ENCODE data around the gene TMEM260.

TMEM260 gene

GRCh38 chr14:56579345-56580220 lies at the start of gene TMEM260:
Gene TMEM260, plus strand, starts transcription at chr14:56579798. Its CDS starts 117 bp downstream, at chr14:56579915.
- FAIRE-seq = peak; percentile 96
- DNase-seq (ENCODE audit: insufficient read length, low spot score) = peak; percentile 70

- FAIRE-seq (no peak), DNase-seq (ENCODE audit: insufficient read length, low spot score) (no peak)
Observed at GRCh38 chr14:56532546-56532945, 47.1 kb upstream of the TMEM260 start.

GRCh38 chr14:56534656-56535055 lies 44.9 kb upstream of the TMEM260 start:
- FAIRE-seq = no peak

GRCh38 chr14:56539862-56540261 lies 39.7 kb upstream of the TMEM260 start:
- no peak for DNase-seq (ENCODE audit: insufficient read length, low spot score)
- no peak for FAIRE-seq

More at GRCh38 chr14:56534656-56535055, 44.9 kb upstream of the TMEM260 start:
- DNase-seq (ENCODE audit: insufficient read length, low spot score) = no peak

GRCh38 chr14:56543436-56543835 lies 36.2 kb upstream of the TMEM260 start:
- DNase-seq (ENCODE audit: insufficient read length, low spot score) (no peak), FAIRE-seq (no peak)

GRCh38 chr14:56549721-56550120 lies 29.9 kb upstream of the TMEM260 start:
- DNase-seq (ENCODE audit: insufficient read length, low spot score) (no peak), FAIRE-seq (no peak)

- FAIRE-seq = no peak
- DNase-seq (ENCODE audit: insufficient read length, low spot score) = no peak
Observed at GRCh38 chr14:56552615-56553014, 27.0 kb upstream of the TMEM260 start.

GRCh38 chr14:56554301-56554700 lies 25.3 kb upstream of the TMEM260 start:
- no peak for FAIRE-seq
- no peak for DNase-seq (ENCODE audit: insufficient read length, low spot score)

GRCh38 chr14:56555921-56556570 lies 23.6 kb upstream of the TMEM260 start:
- DNase-seq (ENCODE audit: insufficient read length, low spot score) (no peak), FAIRE-seq (no peak)

GRCh38 chr14:56559182-56559581 lies 20.4 kb upstream of the TMEM260 start:
- FAIRE-seq = no peak
- DNase-seq (ENCODE audit: insufficient read length, low spot score) = no peak

- DNase-seq (ENCODE audit: insufficient read length, low spot score) (no peak), FAIRE-seq (no peak)
Observed at GRCh38 chr14:56561606-56562005, 18.0 kb upstream of the TMEM260 start.

GRCh38 chr14:56562883-56563282 lies 16.7 kb upstream of the TMEM260 start:
- DNase-seq (ENCODE audit: insufficient read length, low spot score) (no peak), FAIRE-seq (no peak)

- no peak for DNase-seq (ENCODE audit: insufficient read length, low spot score)
- FAIRE-seq = no peak
Observed at GRCh38 chr14:56569174-56569573, 10.4 kb upstream of the TMEM260 start.

- DNase-seq (ENCODE audit: insufficient read length, low spot score) (no peak), FAIRE-seq (no peak)
Observed at GRCh38 chr14:56570295-56570694, 9.3 kb upstream of the TMEM260 start.

- peak; percentile 97 for FAIRE-seq
Observed at GRCh38 chr14:56580221-56580711, 668 bp downstream of the TMEM260 start.

GRCh38 chr14:56581041-56581727 lies 1.6 kb downstream of the TMEM260 start:
- FAIRE-seq (peak; percentile 37), DNase-seq (ENCODE audit: insufficient read length, low spot score) (no peak)

More at GRCh38 chr14:56580221-56580711, 668 bp downstream of the TMEM260 start:
- peak; percentile 41 for DNase-seq (ENCODE audit: insufficient read length, low spot score)

GRCh38 chr14:56585461-56586084 lies 6.0 kb downstream of the TMEM260 start:
- DNase-seq (ENCODE audit: insufficient read length, low spot score) (no peak), FAIRE-seq (no peak)

- DNase-seq (ENCODE audit: insufficient read length, low spot score) = no peak
- no peak for FAIRE-seq
Observed at GRCh38 chr14:56587701-56588100, 8.1 kb downstream of the TMEM260 start.

- no peak for FAIRE-seq
- no peak for DNase-seq (ENCODE audit: insufficient read length, low spot score)
Observed at GRCh38 chr14:56590535-56590960, 10.9 kb downstream of the TMEM260 start.

GRCh38 chr14:56592746-56593544 lies 13.3 kb downstream of the TMEM260 start:
- FAIRE-seq (no peak), DNase-seq (ENCODE audit: insufficient read length, low spot score) (no peak)

All from GM19239 (cell line).